Measurements from ENCODE around the gene ABHD17A. TPM values are rescaled to one million over a fixed set of nuclear protein-coding genes. Genes with fewer than 3 reads are reported as not detected.
A peak's percentile ranks its signal among the peaks of the same experiment; 100 is the strongest.

ABHD17A gene
- total and polyA plus RNA-seq, 9 of the 15 experiments (the other 6 are each of a cell fraction or from before 2014, with no cell fraction given): 0.04 to 135 (median 21.8) TPM; not detected in 1

- TF ChIP-seq ARID4B (CRISPR knock-in tag; IDR thresholded peaks at IDR 0.05) (no peak; the same call in 1 of the 2 replicates), MTA1 (IDR thresholded peaks at IDR 0.05; ENCODE audit: borderline replicate concordance) (0 out of 2 replicates have a peak, but pooled peaks have one; percentile 36), ZBED1 (IDR thresholded peaks at IDR 0.05) (no peak), RUNX1 (IDR thresholded peaks at IDR 0.05; ENCODE audit: low read depth) (no peak), CTCF (IDR thresholded peaks at IDR 0.05 in 2 of 3, conservative IDR thresholded peaks at IDR 0.05 in 1 of 3; ENCODE audit: insufficient read depth in 2 of 3, low read depth in 1 of 3, low read length in 3 of 3) (0 out of 6 replicates have a peak, but pooled peaks of 1 of the 3 experiments have one; percentile 10), FOXJ3 (CRISPR knock-in tag; IDR thresholded peaks at IDR 0.05) (peak; percentile 92), ZFP1 (CRISPR knock-in tag; IDR thresholded peaks at IDR 0.05) (no peak), ZNF175 (CRISPR knock-in tag; IDR thresholded peaks at IDR 0.05; ENCODE audit: low read depth) (no peak), RBFOX2 (IDR thresholded peaks at IDR 0.05; ENCODE audit: low read depth, low read length) (peak; percentile 17; the same call in 1 of the 2 replicates), ESRRB (CRISPR knock-in tag; IDR thresholded peaks at IDR 0.05; ENCODE audit: borderline replicate concordance) (no peak), USF2 (CRISPR knock-in tag; IDR thresholded peaks at IDR 0.05) (no peak), CUX1 (CRISPR knock-in tag; IDR thresholded peaks at IDR 0.05) (no peak), ZNF124 (CRISPR knock-in tag; IDR thresholded peaks at IDR 0.05) (no peak), RFX7 (CRISPR knock-in tag; IDR thresholded peaks at IDR 0.05) (no peak)
These were observed 25.1 kb downstream of the ABHD17A start (continued) for GRCh38 chr19:1860042-1860775.

Data from K562 (cell line).